ENCODE results near the gene ELOVL7. TPM values are rescaled to one million over a fixed set of nuclear protein-coding genes. Genes with fewer than 3 reads are reported as not detected.

ELOVL7 gene
- total and polyA plus RNA-seq, 2 donors (not counting 1 experiment from before 2014, with no cell fraction given): under 0.01 to 0.07 TPM

DNA sequence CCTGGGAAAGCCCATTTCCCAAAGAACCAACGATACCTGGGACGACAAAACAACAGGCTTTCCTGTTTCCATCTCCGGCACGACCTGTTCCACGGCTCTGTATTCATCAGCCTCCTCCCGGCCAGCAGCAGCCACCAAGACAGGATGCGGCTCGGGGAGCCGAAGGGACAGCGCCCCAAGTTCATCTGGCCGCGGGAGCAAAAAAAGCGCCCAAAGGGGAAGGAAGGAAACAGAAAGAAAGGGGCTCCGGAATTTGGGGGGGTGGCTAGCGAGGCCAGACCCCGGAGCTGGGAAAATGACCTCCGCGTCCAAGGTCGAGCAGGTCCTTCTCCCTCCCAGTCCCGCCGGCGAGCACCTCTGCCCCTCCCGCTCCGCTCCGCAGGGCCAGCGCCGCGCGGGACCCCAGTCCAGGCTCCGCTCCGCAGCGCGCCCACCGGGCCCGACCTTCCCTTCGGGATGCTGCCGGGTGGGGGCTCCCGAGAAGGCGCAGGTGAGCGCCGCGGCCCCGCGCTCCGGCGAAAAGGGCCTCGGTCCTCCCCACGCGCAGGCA lies 608 bp downstream of the ELOVL7 start:
- Histone ChIP-seq H3K4me3 (replicated peaks in 1 of 4; ENCODE audit: control extremely low read depth in 1 of 4, insufficient read depth in 1 of 4, low read depth in 3 of 4, low read length in 4 of 4) (peak overlapping the region; percentile 43 to 65 (median 52)), H3K36me3 (ENCODE audit: control insufficient read depth, insufficient read depth, low read length) (no peaks in the 10 kb centered on the region), H4K20me1 (ENCODE audit: control insufficient read depth, extremely low read depth, insufficient read depth, low read length) (no peaks in the 10 kb centered on the region), H3K79me2 (ENCODE audit: control insufficient read depth, insufficient read depth, low read length) (no peaks in the 10 kb centered on the region), H3K27me3 (ENCODE audit: control insufficient read depth, insufficient read depth, low read length) (peaks cover 37% of the 10 kb centered on the region), H3K4me1 (ENCODE audit: control insufficient read depth, extremely low read depth, insufficient read depth, low read length) (no peaks in the 10 kb centered on the region), H3K9ac (ENCODE audit: insufficient read depth, low read length) (peak overlapping the region; percentile 16), H3K27ac (ENCODE audit: insufficient read depth, low read length) (no peak overlapping the region), H3K9me3 (ENCODE audit: control insufficient read depth, insufficient read depth, low read depth, low read length) (no peaks in the 10 kb centered on the region), H2AFZ (ENCODE audit: low read length) (peak overlapping the region; percentile 41), H3K4me2 (ENCODE audit: extremely low read depth, insufficient read depth, low read length) (peak overlapping the region; percentile 75)
- DNase-seq (ENCODE audit: low read depth in 2 of 2): peak in 1 of 2 donors; percentile 5
- TF ChIP-seq, protein P1, sequence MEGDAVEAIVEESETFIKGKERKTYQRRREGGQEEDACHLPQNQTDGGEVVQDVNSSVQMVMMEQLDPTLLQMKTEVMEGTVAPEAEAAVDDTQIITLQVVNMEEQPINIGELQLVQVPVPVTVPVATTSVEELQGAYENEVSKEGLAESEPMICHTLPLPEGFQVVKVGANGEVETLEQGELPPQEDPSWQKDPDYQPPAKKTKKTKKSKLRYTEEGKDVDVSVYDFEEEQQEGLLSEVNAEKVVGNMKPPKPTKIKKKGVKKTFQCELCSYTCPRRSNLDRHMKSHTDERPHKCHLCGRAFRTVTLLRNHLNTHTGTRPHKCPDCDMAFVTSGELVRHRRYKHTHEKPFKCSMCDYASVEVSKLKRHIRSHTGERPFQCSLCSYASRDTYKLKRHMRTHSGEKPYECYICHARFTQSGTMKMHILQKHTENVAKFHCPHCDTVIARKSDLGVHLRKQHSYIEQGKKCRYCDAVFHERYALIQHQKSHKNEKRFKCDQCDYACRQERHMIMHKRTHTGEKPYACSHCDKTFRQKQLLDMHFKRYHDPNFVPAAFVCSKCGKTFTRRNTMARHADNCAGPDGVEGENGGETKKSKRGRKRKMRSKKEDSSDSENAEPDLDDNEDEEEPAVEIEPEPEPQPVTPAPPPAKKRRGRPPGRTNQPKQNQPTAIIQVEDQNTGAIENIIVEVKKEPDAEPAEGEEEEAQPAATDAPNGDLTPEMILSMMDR (conservative IDR thresholded peaks at IDR 0.05 in 1 of 2, IDR thresholded peaks at IDR 0.05 in 1 of 2; ENCODE audit: low read depth in 1 of 2, low read length in 2 of 2): no peak
- peak; percentile 91 for TF ChIP-seq EZH2 (IDR thresholded peaks at IDR 0.05; ENCODE audit: low read length, missing control alignments)

DNA sequence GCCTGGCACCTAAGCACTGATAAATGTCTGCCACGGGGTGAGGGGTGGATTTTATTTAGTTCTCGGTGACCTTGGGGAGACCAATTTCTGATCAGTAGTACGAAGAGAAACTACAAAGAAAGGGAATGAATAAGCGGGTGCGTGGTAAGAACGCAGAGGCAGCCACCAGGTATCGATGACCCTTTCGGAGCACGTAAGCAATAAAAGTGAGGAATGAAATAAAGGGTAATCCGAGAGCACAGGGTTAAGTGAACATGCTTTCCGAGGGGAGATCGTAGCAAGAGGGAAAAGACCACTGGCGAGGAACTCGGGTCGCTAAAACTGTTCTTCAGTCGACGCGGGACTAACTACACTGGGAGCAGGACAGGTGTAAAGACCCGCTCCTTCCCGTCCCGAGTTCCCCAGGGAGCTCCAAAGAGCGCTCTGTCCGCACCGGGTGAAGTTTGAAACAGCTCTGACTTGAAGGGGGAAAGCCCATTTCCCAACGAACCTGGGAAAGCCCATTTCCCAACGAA lies 1.1 kb downstream of the ELOVL7 start:
- H3K4me2 ChIP-seq (ENCODE audit: extremely low read depth, insufficient read depth, low read length): no peak overlapping the region
- peaks cover 37% of the 10 kb centered on the region for H3K27me3 ChIP-seq (ENCODE audit: control insufficient read depth, insufficient read depth, low read length)
- no peaks in the 10 kb centered on the region for H3K79me2 ChIP-seq (ENCODE audit: control insufficient read depth, insufficient read depth, low read length)
- H3K9ac ChIP-seq (ENCODE audit: insufficient read depth, low read length): no peak overlapping the region
- no peaks in the 10 kb centered on the region for H3K9me3 ChIP-seq (ENCODE audit: control insufficient read depth, insufficient read depth, low read depth, low read length)
- DNase-seq (ENCODE audit: low read depth in 2 of 2): no peak
- H3K36me3 ChIP-seq (ENCODE audit: control insufficient read depth, insufficient read depth, low read length): no peaks in the 10 kb centered on the region
- no peaks in the 10 kb centered on the region for H4K20me1 ChIP-seq (ENCODE audit: control insufficient read depth, extremely low read depth, insufficient read depth, low read length)
- no peaks in the 10 kb centered on the region for H3K4me1 ChIP-seq (ENCODE audit: control insufficient read depth, extremely low read depth, insufficient read depth, low read length)
- peak overlapping the region in 2 of 4 experiments; percentile 43 to 65 for H3K4me3 ChIP-seq (replicated peaks in 1 of 4; ENCODE audit: control extremely low read depth in 1 of 4, insufficient read depth in 1 of 4, low read depth in 3 of 4, low read length in 4 of 4)
- peak; percentile 88 for TF ChIP-seq EZH2 (IDR thresholded peaks at IDR 0.05; ENCODE audit: low read length, missing control alignments)
- TF ChIP-seq, protein P1 (conservative IDR thresholded peaks at IDR 0.05 in 1 of 2, IDR thresholded peaks at IDR 0.05 in 1 of 2; ENCODE audit: low read depth in 1 of 2, low read length in 2 of 2): no peak
- H2AFZ ChIP-seq (ENCODE audit: low read length): no peak overlapping the region
- H3K27ac ChIP-seq (ENCODE audit: insufficient read depth, low read length): no peak overlapping the region

DNA sequence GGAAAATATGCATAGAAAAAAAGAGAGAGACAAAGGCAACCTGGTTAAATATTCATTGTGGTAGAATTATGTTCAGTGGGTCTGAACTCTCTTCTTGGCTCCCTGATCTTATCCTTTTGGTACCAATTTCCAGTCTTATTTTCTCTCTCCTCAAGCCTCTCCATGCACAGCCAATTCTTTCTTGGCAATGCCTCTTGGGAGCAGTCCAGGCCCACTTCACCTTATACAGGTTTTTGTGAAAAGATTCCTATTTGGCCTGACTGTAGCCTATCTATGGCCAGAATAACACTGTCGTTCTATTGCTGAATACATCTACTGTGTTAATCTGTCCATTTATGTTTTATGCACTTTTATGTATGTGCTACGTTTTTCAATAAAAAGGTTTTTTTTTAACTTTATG lies 2.7 kb downstream of the ELOVL7 start:
- Histone ChIP-seq H3K4me3 (replicated peaks in 1 of 4; ENCODE audit: control extremely low read depth in 1 of 4, insufficient read depth in 1 of 4, low read depth in 3 of 4, low read length in 4 of 4) (no peak overlapping the region), H3K4me1 (ENCODE audit: control insufficient read depth, extremely low read depth, insufficient read depth, low read length) (no peaks in the 10 kb centered on the region), H3K4me2 (ENCODE audit: extremely low read depth, insufficient read depth, low read length) (no peak overlapping the region), H3K27ac (ENCODE audit: insufficient read depth, low read length) (no peak overlapping the region), H2AFZ (ENCODE audit: low read length) (no peak overlapping the region), H3K9ac (ENCODE audit: insufficient read depth, low read length) (no peak overlapping the region), H3K27me3 (ENCODE audit: control insufficient read depth, insufficient read depth, low read length) (peaks cover 37% of the 10 kb centered on the region), H3K9me3 (ENCODE audit: control insufficient read depth, insufficient read depth, low read depth, low read length) (no peaks in the 10 kb centered on the region), H3K79me2 (ENCODE audit: control insufficient read depth, insufficient read depth, low read length) (no peaks in the 10 kb centered on the region), H3K36me3 (ENCODE audit: control insufficient read depth, insufficient read depth, low read length) (no peaks in the 10 kb centered on the region), H4K20me1 (ENCODE audit: control insufficient read depth, extremely low read depth, insufficient read depth, low read length) (no peaks in the 10 kb centered on the region)
- TF ChIP-seq EZH2 (IDR thresholded peaks at IDR 0.05; ENCODE audit: low read length, missing control alignments): no peak
- TF ChIP-seq, protein P1 (conservative IDR thresholded peaks at IDR 0.05 in 1 of 2, IDR thresholded peaks at IDR 0.05 in 1 of 2; ENCODE audit: low read depth in 1 of 2, low read length in 2 of 2): no peak
- DNase-seq (ENCODE audit: low read depth in 2 of 2): no peak

All from fibroblast of lung (primary cell).